ENCODE data around the gene NR1H2.

Gene NR1H2

DNA sequence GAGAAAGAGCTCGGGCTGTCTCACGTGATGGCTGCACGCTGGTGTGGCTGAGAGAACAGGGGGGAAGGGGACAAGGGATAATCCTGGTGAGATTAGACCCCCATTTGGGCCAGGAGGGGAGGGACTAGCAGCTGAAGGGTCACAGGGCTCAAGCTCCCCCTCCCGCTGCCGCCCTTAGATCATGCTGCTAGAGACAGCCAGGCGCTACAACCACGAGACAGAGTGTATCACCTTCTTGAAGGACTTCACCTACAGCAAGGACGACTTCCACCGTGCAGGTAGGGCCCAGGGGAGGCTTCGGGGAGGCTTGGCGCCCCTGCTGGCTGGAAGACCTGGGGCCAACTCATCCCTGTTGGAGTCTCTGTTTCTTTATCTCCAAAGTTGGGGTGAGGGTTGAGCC lies 3.3 kb downstream of the NR1H2 start:
- DNase-seq (ENCODE audit: low read depth), result no peak
- in situ Hi-C loops (cut with HindIII; ENCODE audit: low sequenced_read_pairs), result no loop called here

DNA sequence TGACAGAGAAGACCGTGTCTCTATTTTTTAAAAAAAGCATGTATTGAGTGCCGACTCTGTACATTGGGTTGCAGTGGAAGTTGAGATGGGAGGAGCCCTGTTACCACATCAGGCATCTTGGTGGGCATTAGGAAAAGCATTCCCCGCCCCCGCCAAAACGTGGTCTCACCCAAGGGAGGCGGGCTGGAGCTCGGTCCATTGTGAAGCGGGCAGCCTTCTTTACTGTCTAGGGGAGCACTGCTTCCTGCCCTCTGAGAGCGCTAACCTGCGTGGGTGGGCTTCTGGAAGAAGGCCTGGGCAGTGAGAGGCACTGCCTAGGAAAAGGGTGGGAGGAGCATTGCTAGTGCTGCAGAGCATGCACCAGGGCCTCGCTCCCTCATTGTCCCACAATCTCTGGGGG lies 3.9 kb downstream of the NR1H2 start:
- TF ChIP-seq CTCF (IDR thresholded peaks at IDR 0.05; ENCODE audit: low read depth, low read length, missing control alignments), result no peak
- no peak overlapping the region for H3K4me3 ChIP-seq (ENCODE audit: low read depth, low read length)
- in situ Hi-C loops (cut with HindIII; ENCODE audit: low sequenced_read_pairs), result no loop called here
- DNase-seq (ENCODE audit: low read depth), result no peak

More for the DNA sequence above, 3.3 kb downstream of the NR1H2 start:
- TF ChIP-seq CTCF (IDR thresholded peaks at IDR 0.05; ENCODE audit: low read depth, low read length, missing control alignments), result no peak
- no peak overlapping the region for H3K4me3 ChIP-seq (ENCODE audit: low read depth, low read length)

GRCh38 chr19:50380751-50381151 lies 4.5 kb downstream of the NR1H2 start:
- DNase-seq (ENCODE audit: low read depth), result no peak
- in situ Hi-C loops (cut with HindIII; ENCODE audit: low sequenced_read_pairs), result no loop called here
- no peak overlapping the region for H3K4me3 ChIP-seq (ENCODE audit: low read depth, low read length)
- TF ChIP-seq CTCF (IDR thresholded peaks at IDR 0.05; ENCODE audit: low read depth, low read length, missing control alignments), result no peak

GRCh38 chr19:50381881-50382729 lies 5.8 kb downstream of the NR1H2 start:
- in situ Hi-C loops (cut with HindIII; ENCODE audit: low sequenced_read_pairs), result no loop called here
- no peak for DNase-seq (ENCODE audit: low read depth)
- no peak overlapping the region for H3K4me3 ChIP-seq (ENCODE audit: low read depth, low read length)
- TF ChIP-seq CTCF (IDR thresholded peaks at IDR 0.05; ENCODE audit: low read depth, low read length, missing control alignments), result no peak

DNA sequence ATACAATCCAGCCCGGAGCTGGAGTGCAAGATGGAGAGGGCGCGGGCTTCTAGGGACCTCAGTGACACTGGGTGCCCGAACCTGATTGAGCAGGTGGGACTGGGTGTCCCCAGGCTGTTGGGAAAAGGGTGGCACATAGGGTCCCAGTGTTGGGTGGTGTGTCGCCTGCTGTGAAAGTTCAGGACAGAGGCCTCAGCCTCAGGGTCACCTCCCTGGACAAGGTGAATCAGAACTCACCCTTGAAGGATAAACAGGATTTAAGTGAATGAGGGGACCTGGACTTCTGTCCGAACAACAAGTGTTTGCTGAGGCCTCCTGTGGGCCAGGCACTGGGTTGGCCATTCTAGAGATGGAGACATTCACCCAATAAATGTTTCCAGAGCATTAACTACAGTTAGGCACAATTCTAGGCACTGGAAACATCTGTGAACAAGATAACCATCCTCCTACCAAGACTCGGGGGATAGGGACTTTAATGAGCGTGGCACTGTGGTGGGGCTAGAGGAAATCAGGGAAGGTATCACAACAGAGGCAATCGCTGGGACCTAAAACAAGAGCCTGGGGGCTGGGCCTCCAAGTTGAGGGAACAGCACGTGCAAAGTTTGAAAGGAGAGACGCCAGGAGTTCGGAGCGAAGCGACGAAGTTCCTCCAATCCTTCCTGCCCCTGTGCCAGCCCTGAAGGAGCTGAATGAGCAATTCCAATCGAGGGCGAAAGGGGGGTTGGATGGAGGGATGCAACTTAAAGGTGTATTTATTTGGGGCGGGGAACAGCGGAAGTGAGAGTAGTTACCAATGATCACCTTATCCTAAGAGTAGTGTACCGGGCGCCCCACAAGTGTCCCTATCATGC lies 7.0 kb downstream of the NR1H2 start:
- H3K4me3 ChIP-seq (ENCODE audit: low read depth, low read length), result peak overlapping the region; percentile 66
- in situ Hi-C loops (cut with HindIII; ENCODE audit: low sequenced_read_pairs), result no loop called here

More for the DNA sequence above, 7.0 kb downstream of the NR1H2 start:
- no peak for TF ChIP-seq CTCF (IDR thresholded peaks at IDR 0.05; ENCODE audit: low read depth, low read length, missing control alignments)
- DNase-seq (ENCODE audit: low read depth), result no peak

All from astrocyte of the cerebellum (primary cell).